ENCODE data around the gene ZNF579. TPM values are rescaled to one million over a fixed set of nuclear protein-coding genes. Genes with fewer than 3 reads are reported as not detected.

The ZNF579 gene
- total and polyA plus RNA-seq, 10 of the 15 experiments (the other 5 are each of a cell fraction or from before 2014, with no cell fraction given) = 0.11 to 11.7 (median 1.5) TPM

- ChIA-PET POLR2A (interaction anchor here (0.5 to 1.6 kb wide), 18 partner anchors 10 to 1479 kb away, joined by 3 to 7 read pairs (median 4); partner anchors contain the start of genes CCDC106, HSPBP1, ISOC2 and TMEM238), RAD21 (ENCODE audit: unreplicated experiment) (interaction anchor here (1.2 to 2.6 kb wide), 8 partner anchors 12 to 215 kb away, joined by 4 to 11 read pairs (median 4); partner anchors contain the start of genes TMEM238, ZNF579, ZNF628 and ZNF784), CTCF (interaction anchor here (1.0 to 2.4 kb wide), 5 partner anchors 11 to 95 kb away, joined by 3 to 11 read pairs (median 9); partner anchors contain the start of gene U2AF2), SMC1A (ENCODE audit: uncharacterized antibody, unreplicated experiment) (interaction anchor here (0.9 to 2.3 kb wide), 6 partner anchors 8 to 122 kb away, joined by 3 to 16 read pairs (median 4); partner anchors contain the start of gene NAT14)
- in situ Hi-C loops (cut with MboI) (no loop called here), intact Hi-C loops (cut with micrococcal nuclease; ENCODE audit: unreplicated experiment) (no loop called here)
- H3K36me3 ChIP-seq (ENCODE audit: control insufficient read depth in 2 of 2, insufficient read depth in 2 of 2, low read length in 1 of 2) = peaks cover 0 to 8% of the 10 kb centered on the region in 2 experiments; a peak in 1 of 4 replicates
- no TSS peak for BruUV-seq (replicated peaks)
- no peaks in the 10 kb centered on the region for H3K27me3 ChIP-seq (replicated peaks in 1 of 2; ENCODE audit: control insufficient read depth in 2 of 2, insufficient read depth in 2 of 2, low read length in 1 of 2)
- H3K79me2 ChIP-seq (ENCODE audit: control insufficient read depth, insufficient read depth, low read length) = peaks cover 10% of the 10 kb centered on the region
- 9% methylated on average over 23 of the region's 26 CpGs for WGBS (ENCODE audit: insufficient coverage, insufficient replicate concordance, low lambda C conversion rate, missing lambda C conversion rate)
- H2AFZ ChIP-seq (ENCODE audit: control insufficient read depth, low read depth, low read length) = peak overlapping the region; percentile 77
- no peaks in the 10 kb centered on the region for H4K20me1 ChIP-seq (ENCODE audit: control insufficient read depth, insufficient read depth)
- peaks cover 6% of the 10 kb centered on the region; the same call in 1 of the 2 replicates for H3K4me1 ChIP-seq (ENCODE audit: control insufficient read depth, insufficient read depth, low read length)
- peak overlapping the region; percentile 95 for H3K9ac ChIP-seq (ENCODE audit: control insufficient read depth, insufficient read depth, low read length)
- H3K9me3 ChIP-seq (replicated peaks; ENCODE audit: control insufficient read depth, insufficient read depth, low read length) = peaks cover 2% of the 10 kb centered on the region; the same call in 2 of the 3 replicates
- peak overlapping the region; percentile 99 for H3K27ac ChIP-seq (ENCODE audit: control insufficient read depth, insufficient read depth)
- H3K4me2 ChIP-seq (ENCODE audit: control insufficient read depth, insufficient read depth) = peak overlapping the region; percentile 56
- FAIRE-seq = peak; percentile 97
- peak; percentile 83 for ATAC-seq
- H3K4me3 ChIP-seq = peak overlapping the region; percentile 74; the same call in 1 of the 2 replicates
- DNase-seq (ENCODE audit: low read depth, low spot score) = peak; percentile 82
- peak; percentile 80; the same call in 1 of the 2 replicates for TF ChIP-seq ZNF207 (IDR thresholded peaks at IDR 0.05; ENCODE audit: borderline replicate concordance)
- TF ChIP-seq ASH2L (IDR thresholded peaks at IDR 0.05; ENCODE audit: borderline replicate concordance, low read depth) = peak; percentile 92
- TF ChIP-seq ZNF24 (IDR thresholded peaks at IDR 0.05) = no peak
- no peak for TF ChIP-seq CREB1 (IDR thresholded peaks at IDR 0.05; ENCODE audit: low read depth)
- no peak for TF ChIP-seq CTCF (IDR thresholded peaks at IDR 0.05 in 2 of 3, conservative IDR thresholded peaks at IDR 0.05 in 1 of 3; ENCODE audit: control insufficient read depth in 2 of 3, extremely low read depth in 1 of 3, insufficient read depth in 1 of 3, low read depth in 3 of 3, low read length in 3 of 3)
- no peak for TF ChIP-seq MEF2A (IDR thresholded peaks at IDR 0.05; ENCODE audit: insufficient read depth, low read depth, low read length)
- no peak for TF ChIP-seq MYB (IDR thresholded peaks at IDR 0.05; ENCODE audit: borderline replicate concordance, low read depth, low read length)
- TF ChIP-seq FOXK2 (IDR thresholded peaks at IDR 0.05) = no peak
- TF ChIP-seq FOXM1 (IDR thresholded peaks at IDR 0.05; ENCODE audit: low read depth, low read length) = no peak
- TF ChIP-seq LARP7 (IDR thresholded peaks at IDR 0.05) = peak; percentile 74; the same call in 1 of the 2 replicates
- peak; percentile 51; the same call in 1 of the 2 replicates for TF ChIP-seq SIN3A (IDR thresholded peaks at IDR 0.05; ENCODE audit: low read depth, low read length)
- TF ChIP-seq BCL11A (IDR thresholded peaks at IDR 0.05; ENCODE audit: low read depth, low read length) = no peak
- TF ChIP-seq CHD1 (IDR thresholded peaks at IDR 0.05; ENCODE audit: low read depth, low read length) = peak; percentile 83
- TF ChIP-seq GATAD2B (conservative IDR thresholded peaks at IDR 0.05; ENCODE audit: low read depth) = peak; percentile 75; the same call in 1 of the 2 replicates
- TF ChIP-seq NRF1 (conservative IDR thresholded peaks at IDR 0.05; ENCODE audit: low read depth, low read length) = no peak
- TF ChIP-seq ATF7 (IDR thresholded peaks at IDR 0.05; ENCODE audit: low read depth) = no peak
- TF ChIP-seq STAT1 (conservative IDR thresholded peaks at IDR 0.05) = 0 out of 2 replicates have a peak, but pooled peaks have one; percentile 78
- no peak for TF ChIP-seq MLLT1 (IDR thresholded peaks at IDR 0.05)
- no peak for TF ChIP-seq PAX5 (IDR thresholded peaks at IDR 0.05; ENCODE audit: borderline replicate concordance, low read depth, low read length)
- TF ChIP-seq TAF1 (IDR thresholded peaks at IDR 0.05; ENCODE audit: borderline replicate concordance, low read depth, low read length) = peak; percentile 51; the same call in 1 of the 2 replicates
- no peak for TF ChIP-seq RELA (IDR thresholded peaks at IDR 0.05; ENCODE audit: borderline replicate concordance, partially characterized antibody)
- no peak for TF ChIP-seq ESRRA (IDR thresholded peaks at IDR 0.05; ENCODE audit: low read length)
Observed at GRCh38 chr19:55598719-55599467, 18.2 kb upstream of the ZNF579 start.
